Gastroesophageal sphincter (tissue), 4 donors: ENCODE results near the gene GHSR. TPM values are rescaled to one million over a fixed set of nuclear protein-coding genes. Genes with fewer than 3 reads are reported as not detected.

Source experiments
- ATAC-seq: fragments of 150-250 bp; one replicate; pipeline ENCODE4 v1.9.1; 2016; ENCODE audit warnings: mild to moderate bottlenecking, moderate library complexity
- H3K27ac ChIP-seq, 4 donors: fragments of 200-600 bp; sonication (generic) in 3 of 4; 1 replicate in 3 of 4; 2 replicates in 1 of 4; pipeline ENCODE4 v1.5.1; 2016 to 2019
- H3K27me3 ChIP-seq: fragments of 200-600 bp; sonication (generic); one replicate; pipeline ENCODE4 v1.5.1; 2019
- H3K36me3 ChIP-seq, 2 donors: fragments of 200-600 bp; sonication (generic); one replicate each; pipeline ENCODE4 v1.5.1; 2019; ENCODE audit warnings: control low read depth in 1 of 2
- H3K4me1 ChIP-seq, 3 donors: fragments of 200-600 bp; sonication (generic); 1 replicate in 2 of 3; 2 replicates in 1 of 3; pipeline ENCODE4 v1.5.1; 2016 to 2019; ENCODE audit warnings: control low read depth in 2 of 3
- H3K4me3 ChIP-seq, 2 donors: fragments of 200-600 bp; sonication (generic); one replicate each; pipeline ENCODE4 v1.5.1; 2019; ENCODE audit warnings: mild to moderate bottlenecking in 1 of 2, moderate library complexity in 1 of 2
- H3K9me3 ChIP-seq, 3 donors: fragments of 200-600 bp; sonication (generic); one replicate each; pipeline ENCODE4 v1.5.1; 2017 to 2019; ENCODE audit warnings: control low read depth in 2 of 3
- CTCF ChIP-seq, 4 experiments: fragments of 200-600 bp in 2 of 4; fragments of 450-650 bp in 2 of 4; sonication (generic) in 1 of 4; IDR thresholded peaks; one replicate each; pipeline ENCODE4 v1.5.1; 2017 to 2019; ENCODE audit warnings: antibody characterized with exemption in 4 of 4, mild to moderate bottlenecking in 2 of 4, moderate library complexity in 2 of 4
- EP300 ChIP-seq: sonication (generic); formaldehyde crosslinking; IDR thresholded peaks from one replicate; pipeline ENCODE4 v1.6.1; 2017; ENCODE audit warnings: antibody characterized with exemption, mild to moderate bottlenecking
- POLR2A ChIP-seq, 2 donors: fragments of 450-650 bp; IDR thresholded peaks; one replicate each; pipeline ENCODE4 v1.6.1; 2017; ENCODE audit warnings: antibody characterized with exemption in 2 of 2, mild to moderate bottlenecking in 2 of 2, moderate library complexity in 1 of 2
- POLR2AphosphoS5 ChIP-seq: sonication (generic); formaldehyde crosslinking; IDR thresholded peaks from one replicate; pipeline ENCODE4 v1.6.1; 2017; ENCODE audit warnings: antibody characterized with exemption
- WGBS, 2 donors: methylation state at CpG; one replicate each; pipeline ENCODE4 v1.1.5; 2018; ENCODE audit warnings: low coverage in 1 of 2; 5-methylcytosine and 5-hydroxymethylcytosine counted together
- total RNA-seq, 4 donors: library from RNA; depleted of rRNA; stranded (reverse); fragments of >200 nt; gene quantifications; one replicate each; pipeline ENCODE4 v1.1.0, GENCODE V29; 2016

GHSR gene
- total RNA-seq, 4 donors from 2014 or later, result not detected

GRCh38 chr3:172402090-172402489 lies 46.2 kb downstream of the GHSR start:
- Histone ChIP-seq H3K27ac (no peak overlapping the region), H3K27me3 (no peaks in the 10 kb centered on the region), H3K4me1 (no peaks in the 10 kb centered on the region), H3K36me3 (peaks cover 0 to 40% of the 10 kb centered on the region in 2 donors), H3K4me3 (no peak overlapping the region), H3K9me3 (no peaks in the 10 kb centered on the region)
- WGBS, 2 donors, result 95 to 100% methylated on average over 2 of the region's 2 CpGs
- TF ChIP-seq POLR2A (IDR thresholded peaks at IDR 0.05) (no peak), CTCF (IDR thresholded peaks at IDR 0.05) (no peak), POLR2AphosphoS5 (no peak), EP300 (no peak)
- ATAC-seq, result no peak

- H3K27ac ChIP-seq, result no peak overlapping the region
- TF ChIP-seq EP300 (no peak), POLR2A (IDR thresholded peaks at IDR 0.05) (no peak), CTCF (IDR thresholded peaks at IDR 0.05) (no peak), POLR2AphosphoS5 (no peak)
- no peaks in the 10 kb centered on the region for H3K9me3 ChIP-seq
- 93% methylated on average over 4 of the region's 4 CpGs for WGBS, 2 donors
- ATAC-seq, result no peak
- no peaks in the 10 kb centered on the region for H3K4me1 ChIP-seq
- peaks cover 0 to 54% of the 10 kb centered on the region in 2 donors for H3K36me3 ChIP-seq
- no peaks in the 10 kb centered on the region for H3K27me3 ChIP-seq
- H3K4me3 ChIP-seq, result no peak overlapping the region
Observed at GRCh38 chr3:172398484-172398883, 49.8 kb downstream of the GHSR start.

- TF ChIP-seq POLR2AphosphoS5, result no peak
- TF ChIP-seq POLR2A (IDR thresholded peaks at IDR 0.05), result no peak
- TF ChIP-seq CTCF (IDR thresholded peaks at IDR 0.05), result no peak
- no peak for TF ChIP-seq EP300
- no peak overlapping the region for H3K4me3 ChIP-seq
- no peak overlapping the region for H3K27ac ChIP-seq
- ATAC-seq, result no peak
- H3K36me3 ChIP-seq, result peaks cover 0 to 54% of the 10 kb centered on the region in 2 donors
- no peaks in the 10 kb centered on the region for H3K27me3 ChIP-seq
- no peaks in the 10 kb centered on the region for H3K4me1 ChIP-seq
- H3K9me3 ChIP-seq, result no peaks in the 10 kb centered on the region
- WGBS, 2 donors, result 22 to 27% methylated on average over 1 of the region's 1 CpG
Observed at GRCh38 chr3:172397716-172398405, 50.4 kb downstream of the GHSR start.

GRCh38 chr3:172396400-172396799 lies 51.9 kb downstream of the GHSR start:
- Histone ChIP-seq H3K9me3 (no peaks in the 10 kb centered on the region), H3K4me1 (peaks cover 0 to 11% (median 2%) of the 10 kb centered on the region in 3 donors), H3K27ac (no peak overlapping the region), H3K36me3 (peaks cover 0 to 45% of the 10 kb centered on the region in 2 donors), H3K27me3 (no peaks in the 10 kb centered on the region), H3K4me3 (no peak overlapping the region)
- TF ChIP-seq CTCF (IDR thresholded peaks at IDR 0.05) (no peak), EP300 (no peak), POLR2A (IDR thresholded peaks at IDR 0.05) (no peak), POLR2AphosphoS5 (no peak)
- 78 to 98% methylated on average over 6 to 7 of the region's 7 CpGs for WGBS, 2 donors
- ATAC-seq, result no peak

GRCh38 chr3:172394692-172395091 lies 53.6 kb downstream of the GHSR start:
- no peak for ATAC-seq
- Histone ChIP-seq H3K27me3 (no peaks in the 10 kb centered on the region), H3K4me1 (peaks cover 0 to 28% (median 6%) of the 10 kb centered on the region in 3 donors), H3K9me3 (no peaks in the 10 kb centered on the region), H3K4me3 (no peak overlapping the region), H3K27ac (no peak overlapping the region), H3K36me3 (peaks cover 0 to 35% of the 10 kb centered on the region in 2 donors)
- TF ChIP-seq CTCF (IDR thresholded peaks at IDR 0.05) (no peak), POLR2AphosphoS5 (no peak), POLR2A (IDR thresholded peaks at IDR 0.05) (no peak), EP300 (no peak)
- WGBS, 2 donors, result 91 to 97% methylated on average over 2 of the region's 2 CpGs
